SK-N-SH treated with all-trans-retinoic acid at 6 μM for 48 hours (cell line): ENCODE data around the gene AADACL4.

Experiments
- ATAC-seq: fragments of 200-7000 bp; cut with Tn5 transposase; 3 replicates; pipeline ENCODE4 v1.9.1; 2020; ENCODE audit warnings: mild to moderate bottlenecking, moderate library complexity
- ARNTL ChIP-seq: fragments of 450-650 bp; formaldehyde crosslinking; IDR thresholded peaks from 2 replicates; pipeline ENCODE4 v1.5.0; 2020; ENCODE audit warnings: low read depth, mild to moderate bottlenecking, moderate library complexity, borderline replicate concordance
- CREB5 ChIP-seq: fragments of 250-450 bp; sonication (Bioruptor Pico); IDR thresholded peaks from 2 replicates; pipeline ENCODE4 v1.5.1; 2020; ENCODE audit warnings: low read depth, mild to moderate bottlenecking, moderate library complexity
- CSDC2 ChIP-seq: fragments of 250-450 bp; sonication (Bioruptor Pico); IDR thresholded peaks from 2 replicates; pipeline ENCODE4 v1.5.0; 2020; ENCODE audit warnings: mild to moderate bottlenecking, moderate library complexity
- ESRRG ChIP-seq: fragments of 250-450 bp; sonication (Bioruptor Pico); IDR thresholded peaks from 2 replicates; pipeline ENCODE4 v1.6.1; 2021; ENCODE audit warnings: mild to moderate bottlenecking
- ISL1 ChIP-seq: fragments of 250-450 bp; sonication (Bioruptor Pico); IDR thresholded peaks from 2 replicates; pipeline ENCODE4 v2.1.2; 2022; ENCODE audit warnings: mild to moderate bottlenecking, moderate library complexity
- POU6F1 ChIP-seq: fragments of 250-450 bp; sonication (Bioruptor Pico); IDR thresholded peaks from 2 replicates; pipeline ENCODE4 v1.8.0; 2021; ENCODE audit warnings: low read depth, mild to moderate bottlenecking, moderate library complexity, borderline replicate concordance
- PPARA ChIP-seq: fragments of 250-450 bp; sonication (Bioruptor Pico); IDR thresholded peaks from 2 replicates; pipeline ENCODE4 v1.5.0; 2020; ENCODE audit warnings: mild to moderate bottlenecking, borderline replicate concordance
- SNAI2 ChIP-seq: fragments of 250-450 bp; sonication (Bioruptor Pico); IDR thresholded peaks from 2 replicates; pipeline ENCODE4 v1.5.0; 2020; ENCODE audit warnings: mild to moderate bottlenecking, moderate library complexity
- TCF4 ChIP-seq: fragments of 250-450 bp; sonication (Bioruptor Pico); IDR thresholded peaks from 2 replicates; pipeline ENCODE4 v1.8.0; 2021; ENCODE audit warnings: mild to moderate bottlenecking, moderate library complexity, borderline replicate concordance
- TOX ChIP-seq: fragments of 250-450 bp; sonication (Bioruptor Pico); IDR thresholded peaks from 2 replicates; pipeline ENCODE4 v1.8.0; 2021; ENCODE audit warnings: mild to moderate bottlenecking, moderate library complexity, borderline replicate concordance
- ZC3H10 ChIP-seq: fragments of 250-450 bp; sonication (Bioruptor Pico); IDR thresholded peaks from 2 replicates; pipeline ENCODE4 v1.5.1; 2021; ENCODE audit warnings: mild to moderate bottlenecking, moderate library complexity
- ZFP3 ChIP-seq: fragments of 250-450 bp; sonication (Bioruptor Pico); IDR thresholded peaks from 2 replicates; pipeline ENCODE4 v1.5.0; 2020; ENCODE audit warnings: mild to moderate bottlenecking, moderate library complexity
- ZNF565 ChIP-seq: fragments of 450-650 bp; formaldehyde crosslinking; conservative IDR thresholded peaks from 2 replicates; pipeline ENCODE4 v1.5.0; 2020; ENCODE audit warnings: low read depth, mild to moderate bottlenecking, moderate library complexity
- ZNF70 ChIP-seq: fragments of 450-650 bp; formaldehyde crosslinking; IDR thresholded peaks from 2 replicates; pipeline ENCODE4 v1.5.0; 2020; ENCODE audit warnings: mild to moderate bottlenecking, moderate library complexity
- TF ChIP-seq, protein P1 (sequence below): fragments of 250-450 bp; sonication (Bioruptor Pico); IDR thresholded peaks from 2 replicates; pipeline ENCODE4 v1.5.1; 2021; ENCODE audit warnings: mild to moderate bottlenecking, moderate library complexity
- TF ChIP-seq, protein P2 (sequence below): fragments of 250-450 bp; sonication (Bioruptor Pico); IDR thresholded peaks from 2 replicates; pipeline ENCODE4 v1.5.0; 2020; ENCODE audit warnings: mild to moderate bottlenecking, moderate library complexity

The AADACL4 gene

GRCh38 chr1:12622506-12622905 is 21.4 kb upstream of the AADACL4 start:
- TF ChIP-seq CREB5 (CRISPR knock-in tag) (no peak), ZC3H10 (no peak), TCF4 (CRISPR knock-in tag) (no peak), ISL1 (CRISPR knock-in tag) (no peak), POU6F1 (no peak), ZNF565 (CRISPR knock-in tag) (no peak), ARNTL (CRISPR knock-in tag) (no peak), PPARA (no peak), ZFP3 (CRISPR knock-in tag) (no peak), ESRRG (CRISPR knock-in tag) (no peak), CSDC2 (no peak)
- TF ChIP-seq, protein P1, sequence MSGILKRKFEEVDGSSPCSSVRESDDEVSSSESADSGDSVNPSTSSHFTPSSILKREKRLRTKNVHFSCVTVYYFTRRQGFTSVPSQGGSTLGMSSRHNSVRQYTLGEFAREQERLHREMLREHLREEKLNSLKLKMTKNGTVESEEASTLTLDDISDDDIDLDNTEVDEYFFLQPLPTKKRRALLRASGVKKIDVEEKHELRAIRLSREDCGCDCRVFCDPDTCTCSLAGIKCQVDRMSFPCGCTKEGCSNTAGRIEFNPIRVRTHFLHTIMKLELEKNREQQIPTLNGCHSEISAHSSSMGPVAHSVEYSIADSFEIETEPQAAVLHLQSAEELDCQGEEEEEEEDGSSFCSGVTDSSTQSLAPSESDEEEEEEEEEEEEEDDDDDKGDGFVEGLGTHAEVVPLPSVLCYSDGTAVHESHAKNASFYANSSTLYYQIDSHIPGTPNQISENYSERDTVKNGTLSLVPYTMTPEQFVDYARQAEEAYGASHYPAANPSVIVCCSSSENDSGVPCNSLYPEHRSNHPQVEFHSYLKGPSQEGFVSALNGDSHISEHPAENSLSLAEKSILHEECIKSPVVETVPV (CRISPR knock-in tag) = no peak
- TF ChIP-seq, protein P2, sequence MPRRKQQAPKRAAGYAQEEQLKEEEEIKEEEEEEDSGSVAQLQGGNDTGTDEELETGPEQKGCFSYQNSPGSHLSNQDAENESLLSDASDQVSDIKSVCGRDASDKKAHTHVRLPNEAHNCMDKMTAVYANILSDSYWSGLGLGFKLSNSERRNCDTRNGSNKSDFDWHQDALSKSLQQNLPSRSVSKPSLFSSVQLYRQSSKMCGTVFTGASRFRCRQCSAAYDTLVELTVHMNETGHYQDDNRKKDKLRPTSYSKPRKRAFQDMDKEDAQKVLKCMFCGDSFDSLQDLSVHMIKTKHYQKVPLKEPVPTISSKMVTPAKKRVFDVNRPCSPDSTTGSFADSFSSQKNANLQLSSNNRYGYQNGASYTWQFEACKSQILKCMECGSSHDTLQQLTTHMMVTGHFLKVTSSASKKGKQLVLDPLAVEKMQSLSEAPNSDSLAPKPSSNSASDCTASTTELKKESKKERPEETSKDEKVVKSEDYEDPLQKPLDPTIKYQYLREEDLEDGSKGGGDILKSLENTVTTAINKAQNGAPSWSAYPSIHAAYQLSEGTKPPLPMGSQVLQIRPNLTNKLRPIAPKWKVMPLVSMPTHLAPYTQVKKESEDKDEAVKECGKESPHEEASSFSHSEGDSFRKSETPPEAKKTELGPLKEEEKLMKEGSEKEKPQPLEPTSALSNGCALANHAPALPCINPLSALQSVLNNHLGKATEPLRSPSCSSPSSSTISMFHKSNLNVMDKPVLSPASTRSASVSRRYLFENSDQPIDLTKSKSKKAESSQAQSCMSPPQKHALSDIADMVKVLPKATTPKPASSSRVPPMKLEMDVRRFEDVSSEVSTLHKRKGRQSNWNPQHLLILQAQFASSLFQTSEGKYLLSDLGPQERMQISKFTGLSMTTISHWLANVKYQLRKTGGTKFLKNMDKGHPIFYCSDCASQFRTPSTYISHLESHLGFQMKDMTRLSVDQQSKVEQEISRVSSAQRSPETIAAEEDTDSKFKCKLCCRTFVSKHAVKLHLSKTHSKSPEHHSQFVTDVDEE = no peak
- TF ChIP-seq, all 23 proteins: peak for 0
- ATAC-seq = no peak

DNA sequence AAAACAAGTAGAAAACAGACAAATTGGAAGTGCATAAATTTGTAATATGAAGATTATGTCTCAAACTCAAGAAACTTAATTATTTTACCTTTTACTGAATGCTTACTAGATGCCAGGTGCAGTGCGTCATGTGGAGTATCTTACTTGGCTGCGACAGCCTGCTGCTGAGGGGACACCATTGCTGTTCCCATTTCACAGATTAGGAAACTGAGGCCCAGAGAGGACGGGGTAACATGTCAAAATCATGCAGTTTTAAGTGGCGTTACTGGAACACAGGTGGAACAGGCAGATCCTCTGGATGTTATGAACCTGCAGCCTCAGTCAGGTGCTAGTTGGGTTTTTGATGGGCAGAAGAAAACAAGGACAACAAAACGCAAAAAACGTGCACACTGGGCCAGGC is 18.6 kb upstream of the AADACL4 start:
- ATAC-seq = no peak

GRCh38 chr1:12626888-12627287 is 17.0 kb upstream of the AADACL4 start:
- no peak for ATAC-seq
- no peak for TF ChIP-seq CREB5 (CRISPR knock-in tag)
- TF ChIP-seq ISL1 (CRISPR knock-in tag) = no peak
- TF ChIP-seq SNAI2 (CRISPR knock-in tag) = no peak
- TF ChIP-seq, protein P2 = no peak
- TF ChIP-seq TOX (CRISPR knock-in tag) = no peak
- no peak for TF ChIP-seq CSDC2
- TF ChIP-seq, protein P1 (CRISPR knock-in tag) = no peak
- no peak for TF ChIP-seq ZNF70 (CRISPR knock-in tag)

More for the DNA sequence above, 18.6 kb upstream of the AADACL4 start:
- TF ChIP-seq, protein P1 (CRISPR knock-in tag) = no peak
- no peak for TF ChIP-seq CREB5 (CRISPR knock-in tag)
- TF ChIP-seq, all 23 proteins: peak for 0
